Measurements from ENCODE around the gene NPPB. TPM values are rescaled to one million over a fixed set of nuclear protein-coding genes. Genes with fewer than 3 reads are reported as not detected.

The NPPB gene
- total RNA-seq, 1 experiment from 2014 or later = 0.35 TPM

DNA sequence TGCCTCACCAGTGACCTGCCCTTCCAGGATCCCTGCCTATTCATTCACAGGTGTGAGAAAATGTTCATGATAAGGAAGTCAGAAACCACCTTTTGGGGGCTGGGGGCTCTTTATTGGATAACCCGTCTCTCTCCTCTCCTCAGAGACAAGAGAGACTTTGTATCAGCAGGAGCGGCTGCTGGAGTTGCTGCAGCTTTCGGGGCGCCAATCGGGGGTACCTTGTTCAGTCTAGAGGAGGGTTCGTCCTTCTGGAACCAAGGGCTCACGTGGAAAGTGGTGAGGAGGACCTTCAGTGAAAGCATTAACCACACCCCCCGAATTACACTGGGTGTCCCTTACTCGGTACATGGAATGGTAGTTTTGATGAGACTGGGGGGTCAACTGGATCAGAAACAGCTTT is 31.8 kb downstream of the NPPB start:
- Mint-ChIP-seq H3K27me3 (ENCODE audit: low read depth) (no peaks in the 10 kb centered on the region), H3K9me3 (no peaks in the 10 kb centered on the region), H3K36me3 (ENCODE audit: insufficient read depth in 1 of 3, low read depth in 3 of 3) (peaks cover 23 to 80% (median 41%) of the 10 kb centered on the region in 3 experiments), H3K27ac (no peak overlapping the region), H3K4me1 (no peaks in the 10 kb centered on the region), H3K4me3 (no peak overlapping the region)
- TF ChIP-seq, protein P1, sequence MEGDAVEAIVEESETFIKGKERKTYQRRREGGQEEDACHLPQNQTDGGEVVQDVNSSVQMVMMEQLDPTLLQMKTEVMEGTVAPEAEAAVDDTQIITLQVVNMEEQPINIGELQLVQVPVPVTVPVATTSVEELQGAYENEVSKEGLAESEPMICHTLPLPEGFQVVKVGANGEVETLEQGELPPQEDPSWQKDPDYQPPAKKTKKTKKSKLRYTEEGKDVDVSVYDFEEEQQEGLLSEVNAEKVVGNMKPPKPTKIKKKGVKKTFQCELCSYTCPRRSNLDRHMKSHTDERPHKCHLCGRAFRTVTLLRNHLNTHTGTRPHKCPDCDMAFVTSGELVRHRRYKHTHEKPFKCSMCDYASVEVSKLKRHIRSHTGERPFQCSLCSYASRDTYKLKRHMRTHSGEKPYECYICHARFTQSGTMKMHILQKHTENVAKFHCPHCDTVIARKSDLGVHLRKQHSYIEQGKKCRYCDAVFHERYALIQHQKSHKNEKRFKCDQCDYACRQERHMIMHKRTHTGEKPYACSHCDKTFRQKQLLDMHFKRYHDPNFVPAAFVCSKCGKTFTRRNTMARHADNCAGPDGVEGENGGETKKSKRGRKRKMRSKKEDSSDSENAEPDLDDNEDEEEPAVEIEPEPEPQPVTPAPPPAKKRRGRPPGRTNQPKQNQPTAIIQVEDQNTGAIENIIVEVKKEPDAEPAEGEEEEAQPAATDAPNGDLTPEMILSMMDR (conservative IDR thresholded peaks at IDR 0.05) = no peak
- Histone ChIP-seq H2AK5ac (ENCODE audit: insufficient read length, low read length) (no peak overlapping the region), H3K79me1 (ENCODE audit: insufficient read depth, low read depth, low read length, poor library complexity, severe bottlenecking) (no peaks in the 10 kb centered on the region), H3K4me2 (ENCODE audit: insufficient read depth, insufficient read length, low read length) (no peak overlapping the region), H3K4me1 (ENCODE audit: insufficient read depth, low read length) (no peaks in the 10 kb centered on the region), H3K14ac (ENCODE audit: insufficient read depth, low read length) (no peak overlapping the region), H3K4ac (ENCODE audit: low read depth, low read length) (no peak overlapping the region), H2BK5ac (ENCODE audit: insufficient read length, low read length) (no peak overlapping the region), H2BK120ac (ENCODE audit: low read depth, low read length, poor library complexity, severe bottlenecking) (no peak overlapping the region), H3K18ac (ENCODE audit: insufficient read length, low read depth, low read length) (no peak overlapping the region), H3K23ac (ENCODE audit: insufficient read length, low read depth, low read length) (no peak overlapping the region), H3T11ph (ENCODE audit: low read length) (no peak overlapping the region), H3K27ac (ENCODE audit: insufficient read length, low read depth, low read length) (no peak overlapping the region), H4K91ac (ENCODE audit: insufficient read length, low read depth, low read length) (no peak overlapping the region), H2BK12ac (ENCODE audit: insufficient read length, low read depth, low read length) (no peak overlapping the region), H3K9me3 (ENCODE audit: control insufficient read depth, low read depth, low read length) (no peaks in the 10 kb centered on the region), H2BK15ac (ENCODE audit: low read depth, low read length) (no peak overlapping the region), H3K56ac (ENCODE audit: insufficient read length, low read depth, low read length) (no peak overlapping the region), H4K5ac (ENCODE audit: insufficient read length, low read depth, low read length) (no peak overlapping the region), H2AFZ (ENCODE audit: low read length) (no peak overlapping the region), H3K23me2 (ENCODE audit: insufficient read length, low read depth, low read length, poor library complexity, severe bottlenecking) (no peaks in the 10 kb centered on the region), H2BK20ac (ENCODE audit: low read depth, low read length, poor library complexity, severe bottlenecking) (no peak overlapping the region), H3K27me3 (ENCODE audit: insufficient read depth, low read length) (no peaks in the 10 kb centered on the region), H3K79me2 (ENCODE audit: insufficient read depth, low read length) (no peaks in the 10 kb centered on the region), H3K9ac (ENCODE audit: extremely low read depth, insufficient read length, low read length) (no peak overlapping the region), H4K8ac (replicated peaks; ENCODE audit: insufficient read length, low read depth, low read length) (no peak overlapping the region), H4K20me1 (ENCODE audit: control insufficient read depth, insufficient read depth, insufficient read length) (peaks cover 2% of the 10 kb centered on the region)
- no CpG with 5 or more reads among the region's 9 CpGs for WGBS (ENCODE audit: extremely low coverage, insufficient read length, low lambda C conversion rate)
- no peak for DNase-seq
